Transverse colon (tissue), 4 donors: ENCODE results near the gene SAV1. TPM values are rescaled to one million over a fixed set of nuclear protein-coding genes. Genes with fewer than 3 reads are reported as not detected.

Experiments
- DNase-seq: peaks from one replicate; pipeline ENCODE4 v3.0.0-alpha.2; 2019
- H3K27ac ChIP-seq, 4 donors: fragments of 200-600 bp; sonication (generic); 2 replicates each; pipeline ENCODE4 v1.5.1; 2016 to 2018; ENCODE audit warnings: inconsistent platforms in 4 of 4
- H3K27me3 ChIP-seq: fragments of 200-600 bp; sonication (generic); 2 replicates; pipeline ENCODE4 v1.5.1; 2017; ENCODE audit warnings: inconsistent platforms
- H3K36me3 ChIP-seq, 4 donors: fragments of 200-600 bp; sonication (generic); 2 replicates each; pipeline ENCODE4 v1.5.1; 2017 to 2019; ENCODE audit warnings: inconsistent platforms in 4 of 4
- H3K4me1 ChIP-seq, 4 donors: fragments of 200-600 bp; sonication (generic); 2 replicates each; pipeline ENCODE4 v1.5.1; 2017 to 2020; ENCODE audit warnings: inconsistent platforms in 4 of 4
- H3K4me3 ChIP-seq, 4 donors: fragments of 200-600 bp; sonication (generic); 1 replicate in 1 of 4; 2 replicates in 3 of 4; pipeline versions ENCODE4 v1.5.1 to v1.6.1; 2017 to 2019; ENCODE audit warnings: inconsistent platforms in 4 of 4
- H3K9me3 ChIP-seq, 2 donors: fragments of 200-600 bp; sonication (generic); 2 replicates each; pipeline ENCODE4 v1.5.1; 2017 to 2019; ENCODE audit warnings: inconsistent platforms in 2 of 2
- EP300 ChIP-seq: sonication (generic); formaldehyde crosslinking; IDR thresholded peaks from one replicate; pipeline ENCODE4 v1.6.1; 2017; ENCODE audit warnings: antibody characterized with exemption, low read depth
- POLR2A ChIP-seq: fragments of 450-650 bp; IDR thresholded peaks from one replicate; pipeline ENCODE4 v1.6.1; 2016; ENCODE audit warnings: antibody characterized with exemption, mild to moderate bottlenecking, moderate library complexity
- POLR2AphosphoS5 ChIP-seq, 3 donors: sonication (generic); formaldehyde crosslinking; IDR thresholded peaks; one replicate each; pipeline ENCODE4 v1.6.1; 2016; ENCODE audit warnings: antibody characterized with exemption in 3 of 3
- whole genome bisulfite sequencing, 2 donors: methylation state at CpG; one replicate each; pipeline ENCODE4 v1.1.5; 2018; ENCODE audit warnings: low coverage in 1 of 2; 5-methylcytosine and 5-hydroxymethylcytosine counted together
- in situ Hi-C, 4 donors: fragments of 200-750 bp; cut with MboI; loops; one replicate each; pipeline versions ENCODE4 v1.15.0 to v1.15.1; 2017; ENCODE audit warnings: low sequenced_read_pairs in 3 of 4, low pct_ligation_motif_present in 1 of 4, low pct_unique_long_range_greater_than_20kb in 1 of 4
- intact Hi-C: fragments of 100-400 bp; cut with DNase I; formaldehyde crosslinking; loops from one replicate; pipeline ENCODE4 v1.15.1; 2023; ENCODE audit warnings: low total_unique reads
- total RNA-seq, 4 donors: library from RNA; depleted of rRNA; stranded (reverse); fragments of >200 nt; gene quantifications; one replicate each; pipeline ENCODE4 v1.1.0, GENCODE V29; 2016
- TF ChIP-seq, protein P1 (sequence below), 5 experiments: fragments of 200-600 bp in 3 of 5; fragments of 450-650 bp in 2 of 5; sonication (generic) in 3 of 5; IDR thresholded peaks; 1 replicate in 2 of 5; 2 replicates in 3 of 5; pipeline ENCODE4 v1.5.1; 2016 to 2017; ENCODE audit warnings: antibody characterized with exemption in 5 of 5, inconsistent platforms in 3 of 5, mild to moderate bottlenecking in 2 of 5, moderate library complexity in 1 of 5

SAV1 gene
- total RNA-seq, 4 donors from 2014 or later: 14.9 to 81.0 (median 23.2) TPM

- no peaks in the 10 kb centered on the region for H3K27me3 ChIP-seq
- H3K36me3 ChIP-seq: peaks cover 0 to 11% (median 0%) of the 10 kb centered on the region in 4 donors
- WGBS, 2 donors: 87 to 95% methylated on average over 4 to 6 of the region's 6 CpGs
- peaks cover 0 to 9% (median 6%) of the 10 kb centered on the region in 4 donors for H3K4me1 ChIP-seq
- no peak for TF ChIP-seq EP300
- in situ Hi-C loops: no loop called here
- no peak for DNase-seq
- intact Hi-C loops: no loop called here
- no peak overlapping the region for H3K4me3 ChIP-seq
- no peaks in the 10 kb centered on the region for H3K9me3 ChIP-seq
- no peak overlapping the region for H3K27ac ChIP-seq
Observed at GRCh38 chr14:50659327-50659974, 8.7 kb downstream of the SAV1 start.

DNA sequence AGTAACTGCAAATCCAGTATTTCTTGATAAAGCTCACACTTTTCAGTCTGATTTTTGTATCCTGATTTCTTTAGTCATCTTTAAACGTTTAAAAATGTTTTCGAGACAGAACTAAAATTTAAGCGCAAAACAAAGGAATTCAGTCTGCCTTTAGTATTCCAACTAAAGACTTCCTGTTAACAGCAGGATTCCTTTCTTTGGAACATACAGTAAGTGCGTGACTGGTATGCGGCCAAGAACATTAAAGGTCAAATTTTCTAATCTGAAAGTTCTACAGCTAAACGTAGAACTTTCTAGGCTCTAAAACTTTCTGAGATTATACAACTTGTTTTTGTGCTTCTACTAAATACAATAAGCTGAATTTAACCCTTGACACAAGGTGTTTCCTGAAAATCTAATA, 9.9 kb downstream of the SAV1 start:
- intact Hi-C loops: no loop called here
- in situ Hi-C loops: no loop called here
- Histone ChIP-seq H3K27ac (peak overlapping the region in 3 of 4 donors; percentile 5 to 17 (median 6)), H3K4me3 (no peak overlapping the region), H3K9me3 (no peaks in the 10 kb centered on the region), H3K36me3 (peaks cover 0 to 11% (median 0%) of the 10 kb centered on the region in 4 donors), H3K27me3 (no peaks in the 10 kb centered on the region), H3K4me1 (peaks cover 0 to 9% (median 6%) of the 10 kb centered on the region in 4 donors)
- DNase-seq: no peak
- 45 to 64% methylated on average over 6 of the region's 6 CpGs for WGBS, 2 donors
- TF ChIP-seq EP300 (no peak), POLR2AphosphoS5 (IDR thresholded peaks at IDR 0.05) (no peak), POLR2A (no peak)
- TF ChIP-seq, protein P1, sequence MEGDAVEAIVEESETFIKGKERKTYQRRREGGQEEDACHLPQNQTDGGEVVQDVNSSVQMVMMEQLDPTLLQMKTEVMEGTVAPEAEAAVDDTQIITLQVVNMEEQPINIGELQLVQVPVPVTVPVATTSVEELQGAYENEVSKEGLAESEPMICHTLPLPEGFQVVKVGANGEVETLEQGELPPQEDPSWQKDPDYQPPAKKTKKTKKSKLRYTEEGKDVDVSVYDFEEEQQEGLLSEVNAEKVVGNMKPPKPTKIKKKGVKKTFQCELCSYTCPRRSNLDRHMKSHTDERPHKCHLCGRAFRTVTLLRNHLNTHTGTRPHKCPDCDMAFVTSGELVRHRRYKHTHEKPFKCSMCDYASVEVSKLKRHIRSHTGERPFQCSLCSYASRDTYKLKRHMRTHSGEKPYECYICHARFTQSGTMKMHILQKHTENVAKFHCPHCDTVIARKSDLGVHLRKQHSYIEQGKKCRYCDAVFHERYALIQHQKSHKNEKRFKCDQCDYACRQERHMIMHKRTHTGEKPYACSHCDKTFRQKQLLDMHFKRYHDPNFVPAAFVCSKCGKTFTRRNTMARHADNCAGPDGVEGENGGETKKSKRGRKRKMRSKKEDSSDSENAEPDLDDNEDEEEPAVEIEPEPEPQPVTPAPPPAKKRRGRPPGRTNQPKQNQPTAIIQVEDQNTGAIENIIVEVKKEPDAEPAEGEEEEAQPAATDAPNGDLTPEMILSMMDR (IDR thresholded peaks at IDR 0.05): no peak

- H3K4me3 ChIP-seq: no peak overlapping the region
- 53 to 68% methylated on average over 2 of the region's 2 CpGs for WGBS, 2 donors
- in situ Hi-C loops: no loop called here
- no peaks in the 10 kb centered on the region for H3K27me3 ChIP-seq
- H3K36me3 ChIP-seq: peaks cover 0 to 11% (median 0%) of the 10 kb centered on the region in 4 donors
- no peak for TF ChIP-seq EP300
- TF ChIP-seq, protein P1 (IDR thresholded peaks at IDR 0.05): no peak
- no peak for TF ChIP-seq POLR2A
- TF ChIP-seq POLR2AphosphoS5 (IDR thresholded peaks at IDR 0.05): no peak
- peaks cover 0 to 9% (median 6%) of the 10 kb centered on the region in 4 donors for H3K4me1 ChIP-seq
- DNase-seq: no peak
- intact Hi-C loops: no loop called here
- no peaks in the 10 kb centered on the region for H3K9me3 ChIP-seq
- H3K27ac ChIP-seq: peak overlapping the region in 3 of 4 donors; percentile 5 to 17 (median 6)
Observed at GRCh38 chr14:50657753-50658152, 10.4 kb downstream of the SAV1 start.

DNA sequence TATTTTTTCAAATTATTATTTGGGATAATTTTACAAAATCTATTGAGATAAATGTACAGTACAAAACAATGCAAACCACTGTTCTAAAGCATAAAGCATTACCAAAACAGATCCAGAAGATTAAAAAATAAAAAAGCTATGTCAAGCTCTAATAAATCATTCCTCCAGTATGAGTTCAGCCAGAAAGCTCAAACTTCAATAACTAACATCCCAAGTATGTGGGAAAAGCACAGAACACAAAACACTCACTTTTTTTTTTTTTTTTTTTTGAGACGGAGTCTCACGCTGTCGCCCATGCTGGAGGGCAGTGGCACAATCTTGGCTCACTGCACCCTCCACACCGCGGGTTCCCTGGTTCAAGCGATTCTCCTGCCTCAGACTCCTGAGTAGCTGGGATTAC, 11.3 kb downstream of the SAV1 start:
- WGBS, 2 donors: 65 to 87% methylated on average over 2 to 6 of the region's 6 CpGs
- peaks cover 0 to 9% (median 6%) of the 10 kb centered on the region in 4 donors for H3K4me1 ChIP-seq
- H3K27ac ChIP-seq: no peak overlapping the region
- in situ Hi-C loops: no loop called here
- H3K9me3 ChIP-seq: no peaks in the 10 kb centered on the region
- H3K36me3 ChIP-seq: peaks cover 0 to 10% (median 0%) of the 10 kb centered on the region in 4 donors
- no peaks in the 10 kb centered on the region for H3K27me3 ChIP-seq
- intact Hi-C loops: no loop called here
- no peak overlapping the region for H3K4me3 ChIP-seq
- no peak for TF ChIP-seq POLR2A
- no peak for TF ChIP-seq POLR2AphosphoS5 (IDR thresholded peaks at IDR 0.05)
- TF ChIP-seq, protein P1 (IDR thresholded peaks at IDR 0.05): no peak
- no peak for TF ChIP-seq EP300
- DNase-seq: no peak
